GM06990 (cell line): ENCODE results near the gene LMBR1.
"Not testable (repeated sequence)": the region's sequence is repeated elsewhere in the genome, so short reads cannot be mapped to it uniquely, and the experiment has no call there.

ENCODE experiments used
- DNase-seq: peaks from one replicate; pipeline ENCODE4 v3.0.0-alpha.2; 2011; ENCODE audit not compliant: insufficient read length; ENCODE audit errors: extremely low read depth
- H3K27me3 ChIP-seq: replicated peaks from 2 replicates; pipeline ENCODE4 v1.6.0; 2011; ENCODE audit warnings: low read length; ENCODE audit not compliant: control insufficient read depth, insufficient read depth
- H3K36me3 ChIP-seq: 2 replicates; pipeline ENCODE4 v1.5.1; 2011; ENCODE audit warnings: low read length; ENCODE audit not compliant: control insufficient read depth, insufficient read depth
- H3K4me3 ChIP-seq: replicated peaks from 2 replicates; pipeline ENCODE4 v1.5.1; 2011; ENCODE audit warnings: low read depth, mild to moderate bottlenecking, control low read depth, low read length
- CTCF ChIP-seq: IDR thresholded peaks from 2 replicates; pipeline ENCODE4 v1.5.1; 2011; ENCODE audit warnings: low read length, control low read depth, mild to moderate bottlenecking, inconsistent platforms; ENCODE audit not compliant: insufficient read depth, poor library complexity, severe bottlenecking

Gene LMBR1

GRCh38 chr7:156702399-156702798 lies 190.6 kb downstream of the LMBR1 start:
- Histone ChIP-seq H3K4me3 (no peak overlapping the region), H3K27me3 (no peaks in the 10 kb centered on the region), H3K36me3 (no peaks in the 10 kb centered on the region)
- no peak for TF ChIP-seq CTCF
- no peak for DNase-seq

- H3K36me3 ChIP-seq, DNase-seq, H3K4me3 ChIP-seq, H3K27me3 ChIP-seq: not testable (repeated sequence)
These were observed 191.2 kb downstream of the LMBR1 start for GRCh38 chr7:156701787-156702186.

- not testable (repeated sequence) for H3K36me3 ChIP-seq, H3K27me3 ChIP-seq, H3K4me3 ChIP-seq, DNase-seq
These were observed 194.5 kb downstream of the LMBR1 start for GRCh38 chr7:156698512-156698911.

- H3K4me3 ChIP-seq, H3K27me3 ChIP-seq, DNase-seq, H3K36me3 ChIP-seq: not testable (repeated sequence)
These were observed 195.7 kb downstream of the LMBR1 start for GRCh38 chr7:156697283-156697682.

GRCh38 chr7:156693627-156694026 lies 199.4 kb downstream of the LMBR1 start:
- Histone ChIP-seq H3K36me3 (no peaks in the 10 kb centered on the region), H3K27me3 (no peaks in the 10 kb centered on the region), H3K4me3 (no peak overlapping the region)
- no peak for TF ChIP-seq CTCF
- no peak for DNase-seq

- DNase-seq: no peak
- H3K4me3 ChIP-seq: no peak overlapping the region
- no peak for TF ChIP-seq CTCF
- peaks cover 1% of the 10 kb centered on the region for H3K36me3 ChIP-seq
- H3K27me3 ChIP-seq: no peaks in the 10 kb centered on the region
These were observed 200.1 kb downstream of the LMBR1 start for GRCh38 chr7:156692849-156693248.

GRCh38 chr7:156691764-156692163 lies 201.2 kb downstream of the LMBR1 start:
- DNase-seq: no peak
- no peak for TF ChIP-seq CTCF
- Histone ChIP-seq H3K36me3 (peaks cover 1% of the 10 kb centered on the region), H3K4me3 (no peak overlapping the region), H3K27me3 (no peaks in the 10 kb centered on the region)
